Fibroblast of skin of right quadriceps (primary cell): Measurements from ENCODE around the gene APBA3.

Experiments
- DNase-seq: peaks from one replicate; pipeline ENCODE4 v3.0.0-alpha.2; 2013

APBA3 gene

GRCh38 chr19:3761382-3762129, at the start of gene APBA3:
Gene APBA3 (minus strand): TSS chr19:3761692. CDS start chr19:3760264, 1,428 bp downstream.
- DNase-seq, result peak; percentile 88

- DNase-seq, result no peak
Measured at GRCh38 chr19:3810708-3811355, 49.3 kb upstream of the APBA3 start.

- no peak for DNase-seq
Measured at GRCh38 chr19:3809881-3810707, 48.6 kb upstream of the APBA3 start.

GRCh38 chr19:3808420-3809143, 47.1 kb upstream of the APBA3 start:
- DNase-seq, result no peak

- no peak for DNase-seq
Measured at GRCh38 chr19:3807574-3808354, 46.3 kb upstream of the APBA3 start.

GRCh38 chr19:3807131-3807480, 45.6 kb upstream of the APBA3 start:
- no peak for DNase-seq

- DNase-seq, result no peak
Measured at GRCh38 chr19:3805859-3806258, 44.4 kb upstream of the APBA3 start.

GRCh38 chr19:3804429-3804828, 42.9 kb upstream of the APBA3 start:
- DNase-seq, result no peak

- no peak for DNase-seq
Measured at GRCh38 chr19:3803986-3804385, 42.5 kb upstream of the APBA3 start.

GRCh38 chr19:3803114-3803888, 41.8 kb upstream of the APBA3 start:
- DNase-seq, result no peak

GRCh38 chr19:3801412-3802096, 40.1 kb upstream of the APBA3 start:
- DNase-seq, result no peak

GRCh38 chr19:3800996-3801395, 39.5 kb upstream of the APBA3 start:
- no peak for DNase-seq

GRCh38 chr19:3798137-3798536, 36.6 kb upstream of the APBA3 start:
- DNase-seq, result no peak

GRCh38 chr19:3796358-3796757, 34.9 kb upstream of the APBA3 start:
- no peak for DNase-seq

GRCh38 chr19:3793799-3794198, 32.3 kb upstream of the APBA3 start:
- DNase-seq, result no peak

GRCh38 chr19:3792114-3792513, 30.6 kb upstream of the APBA3 start:
- DNase-seq, result no peak

GRCh38 chr19:3790941-3791340, 29.4 kb upstream of the APBA3 start:
- DNase-seq, result no peak

- DNase-seq, result no peak
Measured at GRCh38 chr19:3790209-3790734, 28.8 kb upstream of the APBA3 start.

GRCh38 chr19:3788996-3789778, 27.7 kb upstream of the APBA3 start:
- DNase-seq, result no peak
